Mesothelial cell of epicardium (in vitro differentiated cells): ENCODE measurements around the gene SHROOM2. TPM values are rescaled to one million over a fixed set of nuclear protein-coding genes. Genes with fewer than 3 reads are reported as not detected.

ENCODE experiments used
- DNase-seq, 2 experiments: peaks; one replicate each; pipeline ENCODE4 v3.0.0; 2021; ENCODE audit warnings: low spot score in 2 of 2; ENCODE audit not compliant: unreplicated experiment in 2 of 2
- H3K27ac Mint-ChIP-seq: 2 replicates; pipeline ENCODE4 v1.8.0; 2021; ENCODE audit warnings: mixed read lengths
- H3K27me3 Mint-ChIP-seq: 2 replicates; pipeline ENCODE4 v1.8.0; 2021; ENCODE audit warnings: low read depth, mixed read lengths
- H3K36me3 Mint-ChIP-seq: 2 replicates; pipeline ENCODE4 v1.8.0; 2021; ENCODE audit warnings: mixed read lengths
- H3K4me1 Mint-ChIP-seq: 2 replicates; pipeline ENCODE4 v1.8.0; 2021; ENCODE audit warnings: mixed read lengths
- H3K4me3 Mint-ChIP-seq: 2 replicates; pipeline ENCODE4 v1.8.0; 2021; ENCODE audit warnings: mild to moderate bottlenecking, moderate library complexity, mixed read lengths
- H3K9me3 Mint-ChIP-seq: 2 replicates; pipeline ENCODE4 v1.8.0; 2021; ENCODE audit warnings: mixed read lengths
- total RNA-seq: library from RNA; stranded (reverse); gene quantifications from 3 replicates; pipeline ENCODE4 v1.2.1, GENCODE V29; 2021
- TF ChIP-seq, protein P1 (sequence below): fragments of 200-600 bp; sonication (generic); IDR thresholded peaks from one replicate; pipeline ENCODE4 v1.5.0; 2021; ENCODE audit warnings: antibody characterized with exemption; ENCODE audit not compliant: unreplicated experiment

The SHROOM2 gene
- total RNA-seq, 1 donor from 2014 or later, result 13.5 TPM

- H3K27me3 Mint-ChIP-seq, result no peaks in the 10 kb centered on the region
- peaks cover 28% of the 10 kb centered on the region for H3K4me1 Mint-ChIP-seq
- peak overlapping the region; percentile 77 for H3K27ac Mint-ChIP-seq
- TF ChIP-seq, protein P1, sequence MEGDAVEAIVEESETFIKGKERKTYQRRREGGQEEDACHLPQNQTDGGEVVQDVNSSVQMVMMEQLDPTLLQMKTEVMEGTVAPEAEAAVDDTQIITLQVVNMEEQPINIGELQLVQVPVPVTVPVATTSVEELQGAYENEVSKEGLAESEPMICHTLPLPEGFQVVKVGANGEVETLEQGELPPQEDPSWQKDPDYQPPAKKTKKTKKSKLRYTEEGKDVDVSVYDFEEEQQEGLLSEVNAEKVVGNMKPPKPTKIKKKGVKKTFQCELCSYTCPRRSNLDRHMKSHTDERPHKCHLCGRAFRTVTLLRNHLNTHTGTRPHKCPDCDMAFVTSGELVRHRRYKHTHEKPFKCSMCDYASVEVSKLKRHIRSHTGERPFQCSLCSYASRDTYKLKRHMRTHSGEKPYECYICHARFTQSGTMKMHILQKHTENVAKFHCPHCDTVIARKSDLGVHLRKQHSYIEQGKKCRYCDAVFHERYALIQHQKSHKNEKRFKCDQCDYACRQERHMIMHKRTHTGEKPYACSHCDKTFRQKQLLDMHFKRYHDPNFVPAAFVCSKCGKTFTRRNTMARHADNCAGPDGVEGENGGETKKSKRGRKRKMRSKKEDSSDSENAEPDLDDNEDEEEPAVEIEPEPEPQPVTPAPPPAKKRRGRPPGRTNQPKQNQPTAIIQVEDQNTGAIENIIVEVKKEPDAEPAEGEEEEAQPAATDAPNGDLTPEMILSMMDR, result no peak
- no peaks in the 10 kb centered on the region for H3K36me3 Mint-ChIP-seq
- no peak overlapping the region for H3K4me3 Mint-ChIP-seq
- no peak for DNase-seq
- H3K9me3 Mint-ChIP-seq, result peaks cover 19% of the 10 kb centered on the region
These were observed 80.4 kb downstream of the SHROOM2 start for GRCh38 chrX:9866633-9867032.

GRCh38 chrX:9867226-9867625 lies 81.0 kb downstream of the SHROOM2 start:
- H3K4me3 Mint-ChIP-seq, result no peak overlapping the region
- peaks cover 14% of the 10 kb centered on the region for H3K9me3 Mint-ChIP-seq
- peaks cover 28% of the 10 kb centered on the region for H3K4me1 Mint-ChIP-seq
- H3K27ac Mint-ChIP-seq, result peak overlapping the region; percentile 77
- DNase-seq, result no peak
- TF ChIP-seq, protein P1, result no peak
- no peaks in the 10 kb centered on the region for H3K36me3 Mint-ChIP-seq
- H3K27me3 Mint-ChIP-seq, result no peaks in the 10 kb centered on the region

GRCh38 chrX:9867753-9868152 lies 81.5 kb downstream of the SHROOM2 start:
- TF ChIP-seq, protein P1, result no peak
- Mint-ChIP-seq H3K4me3 (no peak overlapping the region), H3K9me3 (peaks cover 19% of the 10 kb centered on the region), H3K36me3 (no peaks in the 10 kb centered on the region), H3K4me1 (peaks cover 28% of the 10 kb centered on the region), H3K27me3 (no peaks in the 10 kb centered on the region), H3K27ac (peak overlapping the region; percentile 77)
- no peak for DNase-seq

DNA sequence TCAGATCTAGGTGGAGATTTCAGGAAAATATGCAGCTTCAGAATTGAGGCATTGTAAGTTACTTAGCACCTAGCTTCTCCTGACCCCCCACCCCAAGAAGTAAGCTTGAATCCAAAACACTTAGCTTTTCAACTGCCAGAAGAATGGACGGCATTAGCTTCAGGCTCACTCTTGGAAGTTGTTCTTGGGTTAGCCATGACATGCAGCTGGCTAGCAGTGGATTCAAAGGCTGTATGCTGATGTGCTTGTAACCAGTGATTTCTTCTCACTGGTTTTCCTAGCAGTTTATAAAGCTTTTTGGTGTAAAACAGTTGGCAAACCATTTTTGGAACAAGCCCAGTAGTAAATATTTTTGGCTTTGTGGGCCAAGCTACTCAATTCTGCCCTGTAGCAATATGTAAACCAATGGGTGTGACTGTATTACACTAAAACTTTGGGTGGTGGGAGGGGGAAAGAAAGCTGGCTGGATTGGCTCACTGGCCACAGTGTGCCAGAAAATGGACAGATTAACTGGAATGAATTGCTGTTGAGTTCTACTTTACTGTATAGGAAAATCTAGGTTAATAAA lies 85.6 kb downstream of the SHROOM2 start:
- TF ChIP-seq, protein P1, result no peak
- Mint-ChIP-seq H3K9me3 (peaks cover 26% of the 10 kb centered on the region), H3K4me1 (peaks cover 25% of the 10 kb centered on the region), H3K27ac (no peak overlapping the region), H3K36me3 (peaks cover 11% of the 10 kb centered on the region), H3K4me3 (no peak overlapping the region), H3K27me3 (no peaks in the 10 kb centered on the region)
- no peak for DNase-seq

GRCh38 chrX:9873360-9873759 lies 87.1 kb downstream of the SHROOM2 start:
- peaks cover 15% of the 10 kb centered on the region for H3K4me1 Mint-ChIP-seq
- H3K27me3 Mint-ChIP-seq, result no peaks in the 10 kb centered on the region
- H3K4me3 Mint-ChIP-seq, result no peak overlapping the region
- peaks cover 26% of the 10 kb centered on the region for H3K9me3 Mint-ChIP-seq
- H3K27ac Mint-ChIP-seq, result no peak overlapping the region
- peaks cover 11% of the 10 kb centered on the region for H3K36me3 Mint-ChIP-seq
- no peak for DNase-seq
- TF ChIP-seq, protein P1, result no peak

- TF ChIP-seq, protein P1, result peak; percentile 25
- DNase-seq, result no peak
- Mint-ChIP-seq H3K4me1 (peaks cover 15% of the 10 kb centered on the region), H3K9me3 (peaks cover 26% of the 10 kb centered on the region), H3K27me3 (no peaks in the 10 kb centered on the region), H3K36me3 (peaks cover 11% of the 10 kb centered on the region), H3K27ac (no peak overlapping the region), H3K4me3 (no peak overlapping the region)
These were observed 87.7 kb downstream of the SHROOM2 start for GRCh38 chrX:9873952-9874351.
